HEK293 (cell line): ENCODE data around the gene WDR44.
A peak's percentile ranks its signal among the peaks of the same experiment; 100 is the strongest.

Experiments
- BCL11B ChIP-seq: fragments of 450-650 bp; formaldehyde crosslinking; IDR thresholded peaks from 2 replicates; pipeline ENCODE4 v1.5.1; 2016; ENCODE audit warnings: low read depth, missing biosample characterization, missing genetic modification characterization
- HOXD13 ChIP-seq: sonication (generic); formaldehyde crosslinking; IDR thresholded peaks from 2 replicates; pipeline ENCODE4 v1.8.0; 2022; ENCODE audit warnings: missing genetic modification reagents, borderline replicate concordance
- KLF9 ChIP-seq: fragments of 450-650 bp; formaldehyde crosslinking; IDR thresholded peaks from 2 replicates; pipeline ENCODE4 v1.5.1; 2016; ENCODE audit warnings: missing biosample characterization, missing genetic modification characterization, low read depth
- MZF1 ChIP-seq: fragments of 450-650 bp; formaldehyde crosslinking; IDR thresholded peaks from 2 replicates; pipeline ENCODE4 v1.5.1; 2017; ENCODE audit warnings: missing biosample characterization, missing genetic modification characterization, borderline replicate concordance
- SALL2 ChIP-seq: fragments of 450-650 bp; formaldehyde crosslinking; IDR thresholded peaks from 2 replicates; pipeline ENCODE4 v1.5.0; 2017; ENCODE audit warnings: missing biosample characterization, mild to moderate bottlenecking, missing genetic modification characterization, borderline replicate concordance
- SETDB1 ChIP-seq: IDR thresholded peaks from one replicate; pipeline ENCODE4 v1.6.1; 2017; ENCODE audit warnings: mild to moderate bottlenecking, low read length, moderate library complexity, mixed read lengths; ENCODE audit not compliant: insufficient read length
- ZBTB17 ChIP-seq: fragments of 450-650 bp; formaldehyde crosslinking; IDR thresholded peaks from 2 replicates; pipeline ENCODE4 v1.5.1; 2016; ENCODE audit warnings: missing biosample characterization, missing genetic modification characterization
- ZNF132 ChIP-seq: fragments of 450-650 bp; formaldehyde crosslinking; IDR thresholded peaks from 2 replicates; pipeline ENCODE4 v1.5.1; 2017; ENCODE audit warnings: missing biosample characterization, missing genetic modification characterization, borderline replicate concordance
- ZNF140 ChIP-seq: fragments of 450-650 bp; formaldehyde crosslinking; IDR thresholded peaks from 2 replicates; pipeline ENCODE4 v1.5.1; 2016; ENCODE audit warnings: missing biosample characterization, missing genetic modification characterization
- ZNF16 ChIP-seq: fragments of 450-650 bp; formaldehyde crosslinking; IDR thresholded peaks from 2 replicates; pipeline ENCODE4 v1.5.1; 2016; ENCODE audit warnings: low read depth, missing biosample characterization, missing genetic modification characterization
- ZNF292 ChIP-seq: fragments of 450-650 bp; formaldehyde crosslinking; IDR thresholded peaks from 2 replicates; pipeline ENCODE4 v1.5.1; 2016; ENCODE audit warnings: low read depth, missing biosample characterization, missing genetic modification characterization, borderline replicate concordance
- ZNF48 ChIP-seq: fragments of 450-650 bp; formaldehyde crosslinking; IDR thresholded peaks from 2 replicates; pipeline ENCODE4 v1.5.1; 2016; ENCODE audit warnings: missing biosample characterization, missing genetic modification characterization
- ZNF560 ChIP-seq: fragments of 450-650 bp; formaldehyde crosslinking; IDR thresholded peaks from 2 replicates; pipeline ENCODE4 v1.5.1; 2017; ENCODE audit warnings: missing biosample characterization, missing genetic modification characterization, borderline replicate concordance
- ZNF571 ChIP-seq: fragments of 450-650 bp; formaldehyde crosslinking; IDR thresholded peaks from 2 replicates; pipeline ENCODE4 v1.5.0; 2017; ENCODE audit warnings: missing biosample characterization, missing genetic modification characterization
- ZNF660 ChIP-seq: fragments of 450-650 bp; IDR thresholded peaks from 2 replicates; pipeline ENCODE4 v1.5.1; 2018; ENCODE audit warnings: missing biosample characterization, mild to moderate bottlenecking, missing genetic modification characterization
- ZNF664 ChIP-seq: fragments of 450-650 bp; formaldehyde crosslinking; IDR thresholded peaks from 2 replicates; pipeline ENCODE4 v1.5.1; 2016; ENCODE audit warnings: missing biosample characterization, missing genetic modification characterization
- ZNF677 ChIP-seq: fragments of 450-650 bp; IDR thresholded peaks from 2 replicates; pipeline ENCODE4 v1.5.0; 2018; ENCODE audit warnings: missing biosample characterization, mild to moderate bottlenecking, missing genetic modification characterization, moderate library complexity
- ZNF701 ChIP-seq: fragments of 450-650 bp; formaldehyde crosslinking; IDR thresholded peaks from 2 replicates; pipeline ENCODE4 v1.5.1; 2016; ENCODE audit warnings: missing biosample characterization, missing genetic modification characterization
- ZNF776 ChIP-seq: fragments of 450-650 bp; formaldehyde crosslinking; IDR thresholded peaks from 2 replicates; pipeline ENCODE4 v1.5.0; 2017; ENCODE audit warnings: missing biosample characterization, missing genetic modification characterization, borderline replicate concordance
- TF ChIP-seq, protein P1 (sequence below): fragments of 450-650 bp; formaldehyde crosslinking; IDR thresholded peaks from 2 replicates; pipeline ENCODE4 v1.5.1; 2016; ENCODE audit warnings: missing biosample characterization, missing genetic modification characterization
- TF ChIP-seq, protein P2 (sequence below): fragments of 450-650 bp; formaldehyde crosslinking; IDR thresholded peaks from 2 replicates; pipeline ENCODE4 v1.5.1; 2016; ENCODE audit warnings: missing biosample characterization, missing genetic modification characterization, borderline replicate concordance
- TF ChIP-seq, protein P3 (sequence below): fragments of 450-650 bp; IDR thresholded peaks from 2 replicates; pipeline ENCODE4 v1.5.1; 2018; ENCODE audit warnings: missing biosample characterization, missing genetic modification characterization
- TF ChIP-seq, protein P4 (sequence below): fragments of 450-650 bp; formaldehyde crosslinking; IDR thresholded peaks from 2 replicates; pipeline ENCODE4 v1.5.1; 2016; ENCODE audit warnings: missing biosample characterization, missing genetic modification characterization, borderline replicate concordance
- TF ChIP-seq, protein P5 (sequence below): fragments of 450-650 bp; formaldehyde crosslinking; IDR thresholded peaks from 2 replicates; pipeline ENCODE4 v1.5.1; 2017; ENCODE audit warnings: missing biosample characterization, missing genetic modification characterization

Gene WDR44

DNA sequence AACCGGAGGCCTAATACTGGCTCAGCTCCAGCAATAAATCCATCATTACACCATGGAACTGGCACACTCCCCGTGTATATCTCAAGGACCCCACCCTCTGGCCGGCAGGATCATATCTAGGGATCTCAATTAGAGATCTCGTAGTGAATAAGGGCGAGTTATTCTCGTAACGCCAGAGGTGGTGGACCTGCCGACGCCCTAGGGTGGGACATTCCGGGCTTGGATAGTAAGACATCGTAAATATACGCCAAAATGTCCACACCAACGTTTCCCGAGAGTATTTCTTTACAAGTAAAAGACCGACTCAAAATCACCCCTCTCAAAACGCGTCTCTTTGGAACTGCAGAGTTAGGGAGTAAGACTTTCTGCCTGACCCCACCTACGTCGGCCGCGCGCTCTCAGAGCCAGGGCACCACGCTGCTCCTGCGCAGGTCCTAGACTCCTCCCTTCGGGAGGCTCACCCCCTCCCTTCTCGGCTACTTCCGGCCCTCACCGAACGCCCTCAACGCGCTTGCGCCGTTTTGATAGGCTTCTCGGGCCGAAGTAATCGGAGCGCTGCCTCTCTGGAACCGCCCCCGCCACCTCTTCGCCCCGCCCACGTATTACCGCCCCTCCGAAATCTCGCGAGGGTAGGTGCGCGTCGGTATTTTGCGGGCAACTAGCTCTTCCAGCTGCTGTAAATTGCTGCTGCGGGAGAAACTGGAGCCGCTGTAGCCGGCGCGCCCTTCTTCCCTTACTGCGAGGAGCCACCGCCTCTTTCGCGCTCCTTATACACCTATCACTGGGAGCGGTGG is at the start of gene WDR44 (continued):
- TF ChIP-seq ZNF560 (tag by site-specific recombination) (no peak), ZNF776 (tag by site-specific recombination) (no peak), ZBTB17 (tag by site-specific recombination) (no peak; the same call in none of the 2 replicates), ZNF701 (tag by site-specific recombination) (no peak), ZNF132 (no peak), ZNF677 (no peak), ZNF48 (tag by site-specific recombination) (no peak), HOXD13 (CRISPR knock-in tag) (no peak), ZNF292 (tag by site-specific recombination) (no peak), ZNF16 (tag by site-specific recombination) (no peak), SALL2 (tag by site-specific recombination) (no peak), BCL11B (tag by site-specific recombination) (no peak), ZNF660 (tag by site-specific recombination) (no peak), ZNF664 (tag by site-specific recombination) (no peak), KLF9 (peak; percentile 59; the same call in 1 of the 2 replicates), MZF1 (tag by site-specific recombination) (peak; percentile 56; the same call in 1 of the 2 replicates), ZNF571 (tag by site-specific recombination) (no peak), ZNF140 (tag by site-specific recombination) (no peak), SETDB1 (peak; percentile 33)
- TF ChIP-seq, protein P1, sequence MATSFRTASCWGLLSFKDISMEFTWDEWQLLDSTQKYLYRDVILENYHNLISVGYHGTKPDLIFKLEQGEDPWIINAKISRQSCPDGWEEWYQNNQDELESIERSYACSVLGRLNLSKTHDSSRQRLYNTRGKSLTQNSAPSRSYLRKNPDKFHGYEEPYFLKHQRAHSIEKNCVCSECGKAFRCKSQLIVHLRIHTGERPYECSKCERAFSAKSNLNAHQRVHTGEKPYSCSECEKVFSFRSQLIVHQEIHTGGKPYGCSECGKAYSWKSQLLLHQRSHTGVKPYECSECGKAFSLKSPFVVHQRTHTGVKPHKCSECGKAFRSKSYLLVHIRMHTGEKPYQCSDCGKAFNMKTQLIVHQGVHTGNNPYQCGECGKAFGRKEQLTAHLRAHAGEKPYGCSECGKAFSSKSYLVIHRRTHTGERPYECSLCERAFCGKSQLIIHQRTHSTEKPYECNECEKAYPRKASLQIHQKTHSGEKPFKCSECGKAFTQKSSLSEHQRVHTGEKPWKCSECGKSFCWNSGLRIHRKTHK (tag by site-specific recombination), result no peak
- TF ChIP-seq, protein P2, sequence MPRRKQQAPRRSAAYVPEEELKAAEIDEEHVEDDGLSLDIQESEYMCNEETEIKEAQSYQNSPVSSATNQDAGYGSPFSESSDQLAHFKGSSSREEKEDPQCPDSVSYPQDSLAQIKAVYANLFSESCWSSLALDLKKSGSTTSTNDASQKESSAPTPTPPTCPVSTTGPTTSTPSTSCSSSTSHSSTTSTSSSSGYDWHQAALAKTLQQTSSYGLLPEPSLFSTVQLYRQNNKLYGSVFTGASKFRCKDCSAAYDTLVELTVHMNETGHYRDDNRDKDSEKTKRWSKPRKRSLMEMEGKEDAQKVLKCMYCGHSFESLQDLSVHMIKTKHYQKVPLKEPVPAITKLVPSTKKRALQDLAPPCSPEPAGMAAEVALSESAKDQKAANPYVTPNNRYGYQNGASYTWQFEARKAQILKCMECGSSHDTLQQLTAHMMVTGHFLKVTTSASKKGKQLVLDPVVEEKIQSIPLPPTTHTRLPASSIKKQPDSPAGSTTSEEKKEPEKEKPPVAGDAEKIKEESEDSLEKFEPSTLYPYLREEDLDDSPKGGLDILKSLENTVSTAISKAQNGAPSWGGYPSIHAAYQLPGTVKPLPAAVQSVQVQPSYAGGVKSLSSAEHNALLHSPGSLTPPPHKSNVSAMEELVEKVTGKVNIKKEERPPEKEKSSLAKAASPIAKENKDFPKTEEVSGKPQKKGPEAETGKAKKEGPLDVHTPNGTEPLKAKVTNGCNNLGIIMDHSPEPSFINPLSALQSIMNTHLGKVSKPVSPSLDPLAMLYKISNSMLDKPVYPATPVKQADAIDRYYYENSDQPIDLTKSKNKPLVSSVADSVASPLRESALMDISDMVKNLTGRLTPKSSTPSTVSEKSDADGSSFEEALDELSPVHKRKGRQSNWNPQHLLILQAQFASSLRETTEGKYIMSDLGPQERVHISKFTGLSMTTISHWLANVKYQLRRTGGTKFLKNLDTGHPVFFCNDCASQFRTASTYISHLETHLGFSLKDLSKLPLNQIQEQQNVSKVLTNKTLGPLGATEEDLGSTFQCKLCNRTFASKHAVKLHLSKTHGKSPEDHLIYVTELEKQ (tag by site-specific recombination), result peak; percentile 53; the same call in 1 of the 2 replicates
- TF ChIP-seq, protein P3, sequence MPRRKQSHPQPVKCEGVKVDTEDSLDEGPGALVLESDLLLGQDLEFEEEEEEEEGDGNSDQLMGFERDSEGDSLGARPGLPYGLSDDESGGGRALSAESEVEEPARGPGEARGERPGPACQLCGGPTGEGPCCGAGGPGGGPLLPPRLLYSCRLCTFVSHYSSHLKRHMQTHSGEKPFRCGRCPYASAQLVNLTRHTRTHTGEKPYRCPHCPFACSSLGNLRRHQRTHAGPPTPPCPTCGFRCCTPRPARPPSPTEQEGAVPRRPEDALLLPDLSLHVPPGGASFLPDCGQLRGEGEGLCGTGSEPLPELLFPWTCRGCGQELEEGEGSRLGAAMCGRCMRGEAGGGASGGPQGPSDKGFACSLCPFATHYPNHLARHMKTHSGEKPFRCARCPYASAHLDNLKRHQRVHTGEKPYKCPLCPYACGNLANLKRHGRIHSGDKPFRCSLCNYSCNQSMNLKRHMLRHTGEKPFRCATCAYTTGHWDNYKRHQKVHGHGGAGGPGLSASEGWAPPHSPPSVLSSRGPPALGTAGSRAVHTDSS (tag by site-specific recombination), result no peak
- TF ChIP-seq, protein P4, sequence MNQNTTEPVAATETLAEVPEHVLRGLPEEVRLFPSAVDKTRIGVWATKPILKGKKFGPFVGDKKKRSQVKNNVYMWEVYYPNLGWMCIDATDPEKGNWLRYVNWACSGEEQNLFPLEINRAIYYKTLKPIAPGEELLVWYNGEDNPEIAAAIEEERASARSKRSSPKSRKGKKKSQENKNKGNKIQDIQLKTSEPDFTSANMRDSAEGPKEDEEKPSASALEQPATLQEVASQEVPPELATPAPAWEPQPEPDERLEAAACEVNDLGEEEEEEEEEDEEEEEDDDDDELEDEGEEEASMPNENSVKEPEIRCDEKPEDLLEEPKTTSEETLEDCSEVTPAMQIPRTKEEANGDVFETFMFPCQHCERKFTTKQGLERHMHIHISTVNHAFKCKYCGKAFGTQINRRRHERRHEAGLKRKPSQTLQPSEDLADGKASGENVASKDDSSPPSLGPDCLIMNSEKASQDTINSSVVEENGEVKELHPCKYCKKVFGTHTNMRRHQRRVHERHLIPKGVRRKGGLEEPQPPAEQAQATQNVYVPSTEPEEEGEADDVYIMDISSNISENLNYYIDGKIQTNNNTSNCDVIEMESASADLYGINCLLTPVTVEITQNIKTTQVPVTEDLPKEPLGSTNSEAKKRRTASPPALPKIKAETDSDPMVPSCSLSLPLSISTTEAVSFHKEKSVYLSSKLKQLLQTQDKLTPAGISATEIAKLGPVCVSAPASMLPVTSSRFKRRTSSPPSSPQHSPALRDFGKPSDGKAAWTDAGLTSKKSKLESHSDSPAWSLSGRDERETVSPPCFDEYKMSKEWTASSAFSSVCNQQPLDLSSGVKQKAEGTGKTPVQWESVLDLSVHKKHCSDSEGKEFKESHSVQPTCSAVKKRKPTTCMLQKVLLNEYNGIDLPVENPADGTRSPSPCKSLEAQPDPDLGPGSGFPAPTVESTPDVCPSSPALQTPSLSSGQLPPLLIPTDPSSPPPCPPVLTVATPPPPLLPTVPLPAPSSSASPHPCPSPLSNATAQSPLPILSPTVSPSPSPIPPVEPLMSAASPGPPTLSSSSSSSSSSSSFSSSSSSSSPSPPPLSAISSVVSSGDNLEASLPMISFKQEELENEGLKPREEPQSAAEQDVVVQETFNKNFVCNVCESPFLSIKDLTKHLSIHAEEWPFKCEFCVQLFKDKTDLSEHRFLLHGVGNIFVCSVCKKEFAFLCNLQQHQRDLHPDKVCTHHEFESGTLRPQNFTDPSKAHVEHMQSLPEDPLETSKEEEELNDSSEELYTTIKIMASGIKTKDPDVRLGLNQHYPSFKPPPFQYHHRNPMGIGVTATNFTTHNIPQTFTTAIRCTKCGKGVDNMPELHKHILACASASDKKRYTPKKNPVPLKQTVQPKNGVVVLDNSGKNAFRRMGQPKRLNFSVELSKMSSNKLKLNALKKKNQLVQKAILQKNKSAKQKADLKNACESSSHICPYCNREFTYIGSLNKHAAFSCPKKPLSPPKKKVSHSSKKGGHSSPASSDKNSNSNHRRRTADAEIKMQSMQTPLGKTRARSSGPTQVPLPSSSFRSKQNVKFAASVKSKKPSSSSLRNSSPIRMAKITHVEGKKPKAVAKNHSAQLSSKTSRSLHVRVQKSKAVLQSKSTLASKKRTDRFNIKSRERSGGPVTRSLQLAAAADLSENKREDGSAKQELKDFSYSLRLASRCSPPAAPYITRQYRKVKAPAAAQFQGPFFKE, result no peak
- TF ChIP-seq, protein P5, sequence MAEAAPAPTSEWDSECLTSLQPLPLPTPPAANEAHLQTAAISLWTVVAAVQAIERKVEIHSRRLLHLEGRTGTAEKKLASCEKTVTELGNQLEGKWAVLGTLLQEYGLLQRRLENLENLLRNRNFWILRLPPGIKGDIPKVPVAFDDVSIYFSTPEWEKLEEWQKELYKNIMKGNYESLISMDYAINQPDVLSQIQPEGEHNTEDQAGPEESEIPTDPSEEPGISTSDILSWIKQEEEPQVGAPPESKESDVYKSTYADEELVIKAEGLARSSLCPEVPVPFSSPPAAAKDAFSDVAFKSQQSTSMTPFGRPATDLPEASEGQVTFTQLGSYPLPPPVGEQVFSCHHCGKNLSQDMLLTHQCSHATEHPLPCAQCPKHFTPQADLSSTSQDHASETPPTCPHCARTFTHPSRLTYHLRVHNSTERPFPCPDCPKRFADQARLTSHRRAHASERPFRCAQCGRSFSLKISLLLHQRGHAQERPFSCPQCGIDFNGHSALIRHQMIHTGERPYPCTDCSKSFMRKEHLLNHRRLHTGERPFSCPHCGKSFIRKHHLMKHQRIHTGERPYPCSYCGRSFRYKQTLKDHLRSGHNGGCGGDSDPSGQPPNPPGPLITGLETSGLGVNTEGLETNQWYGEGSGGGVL, result no peak
